ENCODE results near the gene TRIM9.
"Not testable (repeated sequence)": the region's sequence is repeated elsewhere in the genome, so short reads cannot be mapped to it uniquely, and the experiment has no call there.

Gene TRIM9

DNA sequence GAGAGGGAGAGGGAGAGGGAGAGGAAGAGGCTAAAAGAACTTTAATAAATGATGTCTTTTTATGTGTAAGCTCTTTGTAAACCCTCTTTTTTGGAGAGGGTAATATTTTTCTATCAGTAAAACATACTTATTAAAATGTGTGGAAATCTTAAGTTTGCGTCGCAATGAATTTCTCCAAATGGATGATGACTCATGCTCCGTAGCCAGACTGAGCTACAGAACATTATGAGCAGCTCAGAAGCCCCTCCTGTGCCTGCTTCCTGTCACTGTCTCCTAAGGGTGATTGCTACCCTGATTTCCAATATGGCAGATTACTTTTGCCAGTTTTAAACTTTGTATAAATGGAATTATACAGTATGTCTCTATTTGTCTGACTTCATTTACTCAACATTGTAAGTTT lies 137.6 kb downstream of the TRIM9 start:
- DNase-seq, result no peak

DNA sequence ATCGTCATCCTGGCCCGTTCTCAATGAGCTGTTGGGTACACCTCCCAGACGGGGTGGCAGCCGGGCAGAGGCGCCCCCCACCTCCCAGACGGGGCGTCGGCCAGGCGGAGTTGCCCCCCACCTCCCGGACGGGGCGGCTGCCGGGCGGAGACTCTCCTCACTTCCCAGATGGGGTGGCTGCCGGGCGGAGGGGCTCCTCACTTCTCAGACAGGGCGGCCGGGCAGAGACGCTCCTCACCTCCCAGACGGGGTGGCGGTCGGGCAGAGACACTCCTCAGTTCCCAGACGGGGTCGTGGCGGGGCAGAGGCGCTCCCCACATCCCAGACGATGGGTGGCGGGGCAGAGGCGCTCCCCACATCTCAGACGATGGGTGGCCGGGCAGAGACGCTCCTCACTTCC lies 138.5 kb downstream of the TRIM9 start:
- DNase-seq, result not testable (repeated sequence)

DNA sequence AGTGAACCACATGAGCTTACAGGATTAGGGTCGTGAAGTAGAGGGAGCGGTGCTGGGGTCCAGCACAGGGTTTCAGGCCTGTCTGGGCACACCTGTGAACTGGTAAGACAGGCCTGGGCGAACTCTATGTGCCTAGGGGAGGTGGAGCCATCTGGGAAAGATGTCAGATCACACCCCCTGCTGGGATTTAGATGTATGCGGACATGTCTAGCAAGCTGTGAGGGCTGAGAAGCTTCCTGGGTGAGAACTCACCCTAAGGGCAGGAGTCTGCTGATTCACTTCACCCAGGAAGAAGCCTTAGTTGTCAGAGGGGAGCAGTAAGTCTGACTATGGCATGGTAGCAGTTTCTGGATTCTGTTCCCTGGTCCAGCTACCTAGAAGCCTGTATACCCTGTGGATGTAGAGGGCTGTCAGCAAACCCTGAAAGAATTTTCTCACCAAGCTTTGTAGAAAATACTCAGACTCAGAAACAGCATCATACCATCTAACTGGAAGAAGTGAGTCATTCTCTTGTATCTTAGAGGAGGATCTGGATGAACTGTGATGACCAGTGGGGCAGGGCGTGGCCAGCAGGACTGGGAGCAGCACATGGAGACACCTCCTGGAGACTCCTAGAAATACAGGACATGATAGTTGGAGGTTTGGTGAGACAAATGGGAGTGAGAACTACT lies 139.4 kb downstream of the TRIM9 start:
- DNase-seq, result peak; percentile 77

DNA sequence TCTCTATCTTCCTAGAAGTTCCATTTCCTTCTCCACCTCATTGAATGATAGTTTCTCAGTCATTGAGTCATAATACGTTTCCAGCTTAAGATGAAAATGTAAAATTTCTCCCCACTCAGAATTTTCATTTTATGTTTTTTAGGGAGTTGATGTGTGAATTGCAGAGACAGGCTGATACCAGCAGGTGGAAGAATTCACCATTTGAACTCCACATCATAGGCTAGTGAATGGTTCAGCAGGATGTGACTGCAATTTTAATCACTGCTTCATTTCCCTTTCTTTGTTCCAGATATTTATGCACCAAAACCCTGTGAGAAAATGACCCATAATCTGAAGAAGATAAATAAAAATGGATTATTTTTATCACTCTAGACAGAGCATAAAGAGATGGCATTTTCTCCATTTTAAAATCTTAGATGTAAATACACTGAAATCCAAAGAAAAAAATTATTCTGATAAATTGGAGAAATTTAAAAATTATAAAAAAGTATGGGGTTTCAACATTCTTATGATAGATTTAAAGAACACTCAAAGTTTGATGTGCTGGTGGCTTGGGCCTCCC lies 140.0 kb downstream of the TRIM9 start:
- peak; percentile 74 for DNase-seq

DNA sequence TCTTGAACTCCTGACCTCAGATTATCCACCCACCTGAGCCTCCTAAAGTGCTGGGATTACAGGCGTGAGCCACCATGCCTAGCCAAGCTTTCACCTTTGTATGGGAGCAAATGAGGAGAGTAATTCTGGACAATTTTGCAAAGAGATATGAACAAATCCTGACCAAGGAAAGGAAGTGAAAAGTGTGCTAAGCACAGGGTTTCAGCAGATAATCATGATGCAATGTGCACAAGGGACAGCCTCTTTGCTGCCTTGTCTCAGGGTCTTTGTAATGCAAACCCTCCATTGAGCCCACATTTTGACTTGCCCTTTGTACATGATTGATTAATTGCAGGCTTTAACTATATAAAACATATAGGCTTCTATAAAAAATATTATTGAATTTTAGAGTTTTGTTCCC lies 141.4 kb downstream of the TRIM9 start:
- DNase-seq, result peak; percentile 33

DNA sequence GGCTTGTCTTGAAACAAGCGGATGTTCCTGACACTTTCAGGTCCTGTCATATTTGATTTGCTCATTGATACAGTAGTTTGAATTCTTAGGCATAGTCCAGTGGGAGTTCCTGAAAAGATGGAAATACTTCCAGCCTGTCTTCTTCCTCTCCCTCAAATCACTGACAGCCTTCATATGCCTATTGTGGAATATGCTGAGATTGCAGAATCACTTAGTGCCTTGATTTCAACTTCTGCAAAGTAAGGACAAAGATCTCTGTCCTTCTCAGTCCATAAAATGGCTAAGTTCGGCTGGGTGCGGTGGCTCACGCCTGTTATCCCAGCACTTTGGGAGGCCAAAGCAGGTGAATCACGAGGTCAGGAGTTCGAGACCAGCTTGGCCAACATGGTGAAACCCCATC lies 143.9 kb downstream of the TRIM9 start:
- no peak for DNase-seq

DNA sequence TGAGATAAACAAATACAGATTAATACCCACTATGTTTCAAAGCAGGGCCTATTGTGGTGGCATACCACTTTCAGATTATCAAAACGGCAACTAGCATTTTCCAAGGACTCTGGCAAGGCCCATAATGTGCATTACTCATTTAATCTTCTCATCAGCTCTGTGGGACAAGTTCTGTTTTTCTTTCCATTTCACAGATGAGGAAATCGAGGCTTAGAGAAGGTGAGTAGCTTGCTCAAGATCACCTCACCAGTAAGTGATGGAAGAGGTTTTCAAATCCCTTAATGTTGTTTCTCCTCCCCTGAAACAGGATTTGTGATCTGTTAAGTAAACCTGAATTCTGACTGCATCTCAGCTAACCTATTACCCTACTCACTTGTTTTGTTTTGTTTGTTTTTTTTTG lies 146.7 kb downstream of the TRIM9 start:
- DNase-seq, result no peak

DNA sequence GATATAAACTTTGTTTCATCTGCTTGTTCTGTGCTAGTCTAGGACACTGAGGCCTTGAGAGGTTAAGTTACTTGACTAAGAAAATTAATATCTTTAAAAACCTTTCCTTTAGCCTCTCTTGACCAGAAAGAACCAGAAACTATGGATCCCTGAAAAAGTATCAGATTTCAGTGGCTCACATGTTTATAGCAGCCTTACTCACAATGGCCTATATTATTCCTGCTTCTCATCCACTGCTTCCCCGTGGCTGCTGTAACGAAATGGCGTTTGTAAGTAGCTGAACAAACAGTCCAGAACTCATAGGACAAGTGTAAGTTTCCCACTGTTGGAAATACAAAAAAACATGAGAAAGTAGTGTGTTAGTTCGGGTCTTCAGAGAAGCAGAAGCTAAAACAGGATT lies 147.5 kb downstream of the TRIM9 start:
- DNase-seq, result no peak

DNA sequence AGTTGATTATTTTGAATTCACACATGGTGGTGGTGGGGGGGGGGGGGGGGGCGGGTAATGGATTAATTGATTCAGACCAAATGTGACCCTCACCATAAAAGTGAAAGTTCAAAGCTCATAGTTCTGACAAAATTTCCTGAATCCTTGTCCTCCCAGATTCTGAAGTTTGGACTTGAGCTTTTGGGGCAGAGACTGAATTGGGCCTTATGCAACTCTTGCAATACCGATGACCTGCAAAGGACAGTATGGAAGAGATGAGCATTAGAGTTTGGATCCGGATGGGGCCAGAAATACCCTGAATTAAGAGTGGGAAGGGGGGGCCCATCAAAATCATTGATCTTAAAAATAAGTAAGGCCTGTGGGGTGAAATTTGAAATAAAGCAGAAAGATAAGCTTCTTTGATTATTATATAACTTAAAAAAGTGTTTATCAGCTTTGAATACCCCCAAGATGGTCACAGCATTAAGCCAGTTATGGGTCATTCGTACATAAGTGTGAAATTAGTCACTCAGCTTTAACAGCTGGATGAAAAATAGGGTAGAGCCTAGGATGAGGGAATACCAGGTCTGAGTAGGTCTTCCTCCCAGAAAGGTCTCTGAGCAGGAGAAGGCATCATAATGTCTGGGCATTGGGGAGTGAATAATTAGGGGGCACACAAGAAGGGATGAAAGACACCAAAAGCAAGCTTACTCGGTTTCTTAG lies 148.5 kb downstream of the TRIM9 start:
- DNase-seq, result no peak

DNA sequence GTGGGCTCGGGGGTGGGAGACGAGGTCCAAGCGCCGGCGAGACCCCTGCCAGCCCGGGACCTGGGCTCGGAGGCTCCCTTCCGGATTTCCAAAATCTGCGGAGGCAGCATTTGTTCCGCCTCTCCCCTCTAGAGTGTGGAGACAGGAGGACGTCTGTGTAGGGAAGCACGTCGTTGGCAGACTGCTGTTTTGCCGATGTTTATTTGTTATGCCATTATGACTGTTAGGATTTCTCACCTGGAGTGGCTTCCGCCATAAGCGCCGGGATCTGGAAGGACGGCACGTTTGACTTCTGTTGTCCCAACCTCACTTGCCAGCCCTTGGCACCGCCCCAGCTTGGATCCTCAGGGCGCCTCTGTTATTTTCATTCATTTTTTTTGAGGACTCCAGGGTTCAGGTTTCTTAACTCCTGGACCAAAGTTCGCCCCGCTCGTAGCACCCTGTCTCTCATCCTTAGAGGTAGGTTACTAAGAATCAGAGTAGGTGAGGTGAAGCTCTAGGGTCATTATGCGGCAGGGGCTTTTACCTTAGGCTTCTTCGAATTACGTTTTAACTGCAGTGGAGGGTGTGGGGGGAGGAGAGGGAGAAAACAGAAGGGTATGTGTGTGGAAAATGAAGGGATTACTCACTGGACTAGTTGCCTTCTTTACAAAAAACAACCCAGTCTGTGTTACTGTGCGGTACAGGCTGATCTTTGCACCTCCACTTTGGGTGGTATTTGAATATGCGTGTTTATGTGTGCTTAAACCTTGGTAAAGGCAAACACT lies 150.1 kb downstream of the TRIM9 start:
- DNase-seq, result peak; percentile 35

DNA sequence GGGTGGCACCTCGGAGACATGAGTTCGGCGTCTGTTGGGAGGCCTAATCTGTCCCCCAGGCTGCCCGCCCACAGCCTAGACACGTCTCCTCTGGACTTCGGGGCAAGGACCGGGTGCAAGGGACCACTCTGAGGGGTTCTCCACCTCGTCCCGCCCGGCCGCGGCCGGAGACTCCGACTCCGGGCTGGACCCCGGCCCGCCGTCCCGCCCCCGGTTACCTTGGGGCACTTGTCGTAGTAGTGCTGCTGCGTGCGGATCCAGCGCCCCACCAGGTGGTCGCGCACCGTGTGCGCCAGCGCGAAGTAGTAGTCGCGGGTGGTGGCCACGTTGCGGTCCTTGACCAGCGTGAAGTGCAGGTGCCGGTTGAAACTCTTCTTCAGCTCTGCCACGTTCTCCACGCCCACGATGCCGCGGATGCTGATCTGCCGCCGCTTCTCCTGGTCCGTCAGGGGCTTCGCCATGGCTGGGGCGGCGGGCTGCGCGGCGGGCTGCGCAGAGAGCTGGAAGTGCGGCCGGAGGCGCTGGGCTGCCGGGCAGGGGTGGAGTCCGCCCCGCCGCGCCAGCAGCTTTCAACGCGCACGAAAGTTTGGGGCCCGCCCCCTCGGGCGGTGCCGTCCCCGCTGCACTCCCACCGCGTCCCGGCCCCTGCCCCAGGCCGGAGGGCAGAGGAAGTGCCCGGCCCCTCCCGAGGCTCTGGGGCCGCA lies 150.8 kb downstream of the TRIM9 start, which contains the start of gene PYGL:
TSS of gene PYGL (minus strand) at position 541 of the 704 bp plus-strand sequence. CDS start at position 461, 80 bp downstream.
- peak; percentile 80 for DNase-seq

DNA sequence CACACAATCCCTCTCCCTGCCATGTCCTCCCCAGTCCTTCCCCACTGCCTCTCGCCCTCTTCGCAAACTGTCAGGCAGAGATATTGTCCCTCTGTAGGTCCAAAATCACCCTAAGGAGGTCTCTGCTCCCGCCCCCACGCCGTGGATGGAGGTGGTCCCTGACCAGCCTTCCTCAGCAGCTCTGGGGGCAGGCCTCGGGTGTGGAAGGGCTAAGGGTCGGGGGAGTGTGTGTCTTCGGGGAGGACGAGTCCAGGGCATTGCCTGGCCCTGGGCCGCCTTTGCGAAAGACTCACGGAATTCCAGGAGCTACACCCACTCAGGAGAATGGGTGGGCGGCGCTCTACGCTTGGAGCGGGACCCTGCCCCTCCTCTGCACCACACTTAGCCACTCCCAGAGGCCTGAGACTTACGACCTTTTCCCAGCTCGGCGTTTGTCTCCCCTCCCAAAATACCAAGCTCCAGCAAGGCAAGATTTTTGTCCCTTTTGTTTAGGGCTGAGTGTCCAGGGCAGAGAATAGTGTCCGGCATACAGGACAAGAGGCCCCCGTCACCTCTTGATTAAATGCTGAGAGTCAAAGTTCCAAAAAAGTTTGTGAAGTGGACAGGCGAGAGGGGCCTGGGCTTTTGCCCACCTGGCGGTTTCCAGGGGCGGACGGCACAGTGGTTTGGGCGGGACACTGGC lies 151.5 kb downstream of the TRIM9 start:
- DNase-seq, result peak; percentile 44

DNA sequence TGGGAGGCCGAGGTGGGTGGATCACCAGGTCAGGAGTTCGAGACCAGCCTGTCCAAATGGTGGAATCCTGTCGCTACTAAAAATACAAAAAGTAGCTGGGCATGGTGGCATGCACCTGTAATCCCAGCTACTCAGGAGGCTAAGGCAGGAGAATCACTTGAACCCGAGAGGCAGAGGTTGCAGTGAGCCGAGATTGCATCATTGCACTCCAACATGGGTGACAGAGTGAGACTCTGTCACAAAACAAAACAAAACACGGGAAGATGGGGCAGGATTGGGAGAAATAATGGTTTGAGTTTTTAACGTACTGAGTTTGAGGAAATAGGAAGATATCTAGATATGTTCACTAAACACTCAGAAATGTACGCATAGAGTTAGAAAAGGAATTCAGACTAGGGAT lies 153.3 kb downstream of the TRIM9 start:
- not testable (repeated sequence) for DNase-seq

DNA sequence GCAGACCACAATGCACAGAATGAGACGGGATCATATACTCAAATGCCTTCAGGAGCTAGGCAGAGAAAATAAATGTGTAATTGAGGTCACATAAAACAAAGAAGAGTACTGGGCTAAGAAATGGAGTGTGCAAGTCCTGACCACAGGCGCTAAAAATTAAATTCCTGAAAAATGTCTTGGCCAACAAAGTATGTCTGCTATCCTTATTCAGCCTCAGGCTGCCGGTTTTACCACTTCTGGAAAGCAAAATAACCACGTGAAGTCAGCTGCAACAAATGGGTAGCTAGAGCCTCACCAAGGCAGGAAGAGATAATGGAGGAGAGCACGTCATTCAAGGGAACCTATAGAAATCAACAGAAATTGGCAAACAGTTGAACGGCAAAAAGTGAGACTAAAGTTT lies 153.8 kb downstream of the TRIM9 start:
- no peak for DNase-seq

DNA sequence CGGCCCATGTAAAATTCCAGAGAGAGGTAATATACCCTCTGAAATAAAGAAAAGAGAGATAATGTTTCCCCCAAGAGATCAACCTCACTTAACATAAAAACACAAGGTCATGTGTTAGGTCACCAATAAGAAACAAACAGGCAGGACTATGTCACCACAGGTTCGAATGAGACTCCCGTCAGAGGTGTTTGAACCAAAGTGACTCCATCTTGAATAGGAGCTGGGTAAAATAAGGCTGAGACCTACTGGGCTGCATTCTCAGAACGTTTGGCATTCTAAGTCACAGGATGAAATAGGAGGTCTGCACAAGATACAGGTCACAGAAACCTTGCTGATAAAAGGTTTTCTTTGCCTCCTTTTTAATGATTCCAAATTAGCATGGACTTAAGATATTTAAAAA lies 157.1 kb downstream of the TRIM9 start:
- no peak for DNase-seq

DNA sequence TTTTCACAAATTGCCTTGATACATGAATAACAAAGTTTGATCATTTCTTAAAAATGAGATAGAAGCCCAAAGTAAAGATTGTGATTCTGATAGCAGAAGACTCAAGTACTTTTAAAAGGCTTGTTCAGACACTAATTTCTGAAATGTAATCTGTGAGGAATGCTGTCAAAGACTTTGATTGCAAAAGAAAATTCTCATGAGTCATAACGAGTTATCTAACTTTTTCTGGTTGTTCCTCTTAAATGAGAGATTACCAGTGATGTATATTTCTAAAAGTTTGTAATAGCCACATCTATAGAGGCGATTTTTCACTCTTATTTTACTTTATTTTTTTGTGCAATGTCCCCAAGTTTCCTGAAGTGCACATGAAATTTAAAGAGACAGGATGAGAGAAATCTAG lies 157.6 kb downstream of the TRIM9 start:
- peak; percentile 62 for DNase-seq

DNA sequence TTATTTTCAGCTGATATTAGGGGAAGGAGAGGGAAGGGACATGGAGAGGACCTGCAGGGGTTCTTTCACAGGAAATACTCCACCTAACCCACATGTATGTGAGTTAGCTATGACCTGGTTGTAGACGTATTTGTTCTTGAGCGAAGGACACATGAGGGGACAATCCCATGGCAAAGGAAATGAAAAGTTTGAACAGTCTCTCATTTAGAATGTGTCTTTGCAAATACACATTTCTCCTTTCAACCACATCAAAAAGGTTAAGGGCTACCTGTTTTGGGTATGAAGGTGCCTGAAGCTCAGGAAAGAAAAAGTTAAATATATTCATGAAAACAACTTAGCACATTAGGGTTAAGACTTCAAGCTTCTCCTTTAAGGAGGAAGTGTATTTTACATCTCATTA lies 158.0 kb downstream of the TRIM9 start:
- DNase-seq, result no peak

DNA sequence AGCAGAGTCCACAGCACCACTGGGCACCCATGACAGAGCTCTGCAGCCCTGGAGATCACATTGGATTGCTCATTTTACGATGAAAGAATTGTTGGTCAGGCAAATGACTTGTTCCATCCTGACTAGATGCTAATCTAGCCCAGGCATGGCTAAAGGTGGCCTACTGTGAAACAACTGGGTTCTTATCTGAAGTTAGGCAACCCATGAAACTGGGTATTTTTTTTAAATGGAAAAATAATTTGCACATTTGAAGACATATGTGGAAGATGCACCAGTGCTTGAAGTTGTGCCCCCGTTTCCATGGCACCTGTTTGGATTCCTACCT lies 158.9 kb downstream of the TRIM9 start:
- peak; percentile 46 for DNase-seq

DNA sequence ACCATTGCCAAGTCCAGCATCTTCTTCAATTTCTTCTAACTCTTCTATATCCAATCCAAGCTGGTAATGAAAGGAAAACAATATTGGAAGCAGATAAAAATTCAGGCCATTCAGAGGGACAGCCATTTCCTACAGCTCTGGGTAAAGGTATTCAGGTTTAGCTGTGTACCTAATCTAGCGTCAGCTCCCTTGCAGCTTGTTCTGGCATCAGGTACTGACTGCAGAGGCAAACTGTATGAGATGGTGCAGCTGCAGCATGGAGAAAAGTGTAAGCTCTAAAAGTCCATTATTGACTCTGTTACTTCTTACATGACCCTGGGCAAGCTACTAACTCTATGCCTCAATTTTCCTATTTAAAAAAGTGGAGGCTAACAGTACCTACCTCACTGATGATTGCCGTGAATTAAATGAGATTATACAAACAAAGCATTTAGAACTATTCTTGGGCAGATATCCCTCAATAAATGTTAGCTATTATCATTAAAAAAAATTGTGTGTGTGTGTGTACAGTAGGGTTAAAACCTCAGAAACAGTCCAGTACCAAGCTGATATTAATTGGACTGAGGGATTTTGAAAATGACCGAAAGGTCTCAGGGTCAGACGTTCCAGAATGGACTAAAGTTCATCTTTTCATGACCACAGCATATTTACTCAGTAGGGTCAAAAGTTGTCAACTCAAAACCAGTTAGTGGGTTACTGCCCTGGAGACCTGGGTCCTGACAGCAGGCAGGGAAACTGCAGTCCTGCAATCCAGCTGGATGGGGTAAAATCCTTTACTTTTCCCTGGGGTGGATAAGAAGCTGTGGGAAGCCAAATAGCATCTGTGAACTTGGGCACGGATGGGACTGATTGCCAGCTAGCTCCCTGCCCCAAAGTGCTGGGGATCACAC lies 159.5 kb downstream of the TRIM9 start:
- DNase-seq, result no peak

DNA sequence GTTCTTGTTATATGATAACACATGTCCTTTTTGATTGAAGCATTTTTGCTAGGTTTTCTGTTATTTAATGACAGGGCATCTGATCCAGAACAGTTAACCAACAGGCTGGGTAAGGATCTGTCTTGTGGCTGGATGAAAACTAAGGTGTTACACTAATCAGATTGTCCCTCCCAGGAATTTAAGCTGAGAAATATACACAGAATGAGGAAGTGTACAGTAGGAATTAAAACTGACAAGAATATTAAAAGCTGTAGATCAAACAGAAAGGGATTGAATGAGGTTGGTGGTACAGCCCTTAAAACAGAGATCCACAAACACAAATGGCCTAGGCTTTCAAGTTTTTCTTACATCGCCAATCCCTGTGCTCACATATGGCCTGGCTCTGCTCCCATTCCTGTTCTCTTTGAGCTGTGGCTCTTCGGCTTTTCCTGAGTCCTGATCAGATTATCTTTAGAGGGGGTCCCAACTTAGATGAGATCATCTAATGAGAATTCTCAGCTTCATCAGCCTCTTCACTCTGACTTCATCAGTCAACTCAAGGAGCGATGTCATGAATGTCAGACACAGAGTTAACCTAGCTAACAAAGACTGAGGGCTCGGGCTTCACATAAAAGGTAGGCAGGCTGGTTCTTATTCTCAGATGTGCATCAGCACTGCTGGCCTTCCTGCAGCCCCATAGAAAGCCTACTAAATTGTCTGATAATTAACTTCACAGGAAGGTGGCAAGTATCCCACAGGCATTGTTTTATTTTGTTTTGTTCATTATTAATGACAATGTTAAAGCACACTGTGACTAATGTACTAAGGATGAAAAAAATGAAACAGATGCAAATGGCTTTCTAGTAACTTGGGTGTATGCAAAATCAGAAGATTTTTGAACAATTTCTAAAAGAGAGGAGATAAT lies 162.1 kb downstream of the TRIM9 start:
- peak; percentile 37 for DNase-seq
